ENCODE data around the gene NADSYN1. TPM values are rescaled to one million over a fixed set of nuclear protein-coding genes. Genes with fewer than 3 reads are reported as not detected.

The NADSYN1 gene
- total RNA-seq, 4 donors from 2014 or later, result 44.0 to 79.1 (median 57.3) TPM

- TF ChIP-seq, protein P1, sequence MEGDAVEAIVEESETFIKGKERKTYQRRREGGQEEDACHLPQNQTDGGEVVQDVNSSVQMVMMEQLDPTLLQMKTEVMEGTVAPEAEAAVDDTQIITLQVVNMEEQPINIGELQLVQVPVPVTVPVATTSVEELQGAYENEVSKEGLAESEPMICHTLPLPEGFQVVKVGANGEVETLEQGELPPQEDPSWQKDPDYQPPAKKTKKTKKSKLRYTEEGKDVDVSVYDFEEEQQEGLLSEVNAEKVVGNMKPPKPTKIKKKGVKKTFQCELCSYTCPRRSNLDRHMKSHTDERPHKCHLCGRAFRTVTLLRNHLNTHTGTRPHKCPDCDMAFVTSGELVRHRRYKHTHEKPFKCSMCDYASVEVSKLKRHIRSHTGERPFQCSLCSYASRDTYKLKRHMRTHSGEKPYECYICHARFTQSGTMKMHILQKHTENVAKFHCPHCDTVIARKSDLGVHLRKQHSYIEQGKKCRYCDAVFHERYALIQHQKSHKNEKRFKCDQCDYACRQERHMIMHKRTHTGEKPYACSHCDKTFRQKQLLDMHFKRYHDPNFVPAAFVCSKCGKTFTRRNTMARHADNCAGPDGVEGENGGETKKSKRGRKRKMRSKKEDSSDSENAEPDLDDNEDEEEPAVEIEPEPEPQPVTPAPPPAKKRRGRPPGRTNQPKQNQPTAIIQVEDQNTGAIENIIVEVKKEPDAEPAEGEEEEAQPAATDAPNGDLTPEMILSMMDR (IDR thresholded peaks at IDR 0.05; ENCODE audit: low read depth), result no peak
Observed at GRCh38 chr11:71482746-71483364, 29.9 kb downstream of the NADSYN1 start.

- TF ChIP-seq, protein P1 (IDR thresholded peaks at IDR 0.05; ENCODE audit: low read depth), result no peak
Observed at GRCh38 chr11:71483692-71484091, 30.7 kb downstream of the NADSYN1 start.

DNA sequence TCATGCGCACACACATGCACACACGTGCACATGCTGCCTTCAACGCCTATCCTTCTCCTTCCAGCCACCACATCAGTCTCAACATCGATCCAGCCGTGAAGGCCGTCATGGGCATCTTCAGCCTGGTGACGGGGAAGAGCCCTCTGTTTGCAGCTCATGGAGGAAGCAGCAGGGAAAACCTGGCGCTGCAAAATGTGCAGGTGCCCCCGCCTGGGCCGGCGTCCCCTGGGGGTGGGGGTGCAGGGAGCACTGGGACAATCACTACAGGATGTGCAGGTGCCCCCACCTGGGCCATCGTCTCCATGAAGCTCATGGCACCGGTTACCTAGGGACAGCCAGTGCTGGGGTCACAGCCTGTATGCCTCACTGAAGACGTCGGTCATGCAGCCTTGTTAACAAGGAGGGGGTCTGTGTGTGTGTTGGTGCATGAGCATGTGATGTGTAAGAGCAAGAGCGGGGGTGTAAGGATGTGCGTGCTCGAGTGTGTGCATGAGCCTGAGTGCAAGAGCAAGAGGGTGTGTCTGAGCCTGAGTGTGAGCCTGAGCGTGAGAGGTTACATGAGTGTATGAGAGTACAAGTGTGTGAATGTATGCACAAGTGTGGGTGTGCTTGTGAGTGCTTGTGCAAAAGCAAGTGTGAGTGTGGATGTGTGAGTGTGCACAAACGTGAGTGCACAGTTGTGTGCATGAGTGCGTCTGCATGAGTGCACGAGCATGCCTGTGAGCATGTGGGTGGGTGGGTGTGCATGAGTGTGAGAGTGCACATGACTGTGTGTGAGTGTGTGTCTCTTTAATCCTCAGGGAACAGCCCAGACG, 31.5 kb downstream of the NADSYN1 start:
- TF ChIP-seq, protein P1 (IDR thresholded peaks at IDR 0.05; ENCODE audit: low read depth), result no peak

DNA sequence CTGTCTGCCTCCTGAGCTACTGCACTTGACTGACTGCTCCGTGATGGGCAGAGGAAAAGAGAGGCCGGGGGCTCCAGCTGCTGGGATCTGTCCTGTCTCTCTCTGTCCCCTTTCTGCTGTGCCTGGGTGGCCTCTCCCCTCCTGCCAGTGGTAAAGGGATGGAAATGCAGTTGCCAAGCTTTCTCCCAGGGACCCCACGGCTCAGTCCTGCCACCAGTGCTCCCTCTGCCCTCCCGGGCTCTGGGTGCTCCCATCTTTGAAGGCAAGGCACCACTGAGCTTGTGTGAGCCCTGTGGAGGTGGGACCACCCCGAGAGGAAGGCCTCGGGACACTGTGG, 32.0 kb downstream of the NADSYN1 start:
- TF ChIP-seq, protein P1 (IDR thresholded peaks at IDR 0.05; ENCODE audit: low read depth), result no peak

DNA sequence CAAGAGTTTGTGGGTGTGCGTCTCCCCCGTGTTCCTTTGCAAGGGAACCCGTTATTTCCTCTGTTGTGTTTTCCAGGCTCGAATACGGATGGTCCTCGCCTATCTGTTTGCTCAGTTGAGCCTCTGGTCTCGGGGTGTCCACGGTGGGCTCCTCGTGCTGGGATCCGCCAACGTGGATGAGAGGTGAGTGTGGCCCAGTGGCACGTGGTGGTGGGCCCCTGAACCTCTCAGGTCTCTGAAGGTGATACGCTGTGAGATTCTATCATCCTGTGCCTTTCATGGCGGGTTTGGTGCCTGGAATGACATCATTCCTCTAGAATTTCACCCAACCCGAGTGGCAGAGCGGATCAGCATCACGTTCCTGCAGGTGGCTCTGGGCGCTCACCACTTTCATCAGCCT, 32.5 kb downstream of the NADSYN1 start:
- TF ChIP-seq, protein P1 (IDR thresholded peaks at IDR 0.05; ENCODE audit: low read depth), result no peak

DNA sequence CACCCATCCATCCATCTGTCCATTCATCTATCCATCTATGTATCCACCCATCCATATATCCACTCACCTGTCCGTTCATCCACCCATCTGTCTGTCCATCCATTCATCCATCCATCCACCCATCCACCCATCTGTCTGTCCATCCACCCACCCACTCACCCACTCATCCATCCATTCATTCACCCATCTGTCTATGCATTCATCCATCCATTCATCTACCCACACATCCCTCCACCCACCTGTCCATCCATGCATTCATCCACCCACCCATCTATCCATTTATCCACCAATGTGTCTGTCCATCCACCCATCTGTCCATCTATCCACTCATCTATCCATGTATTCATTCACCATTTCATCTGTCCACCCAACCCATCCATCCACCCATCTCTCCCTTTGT, 33.3 kb downstream of the NADSYN1 start:
- TF ChIP-seq, protein P1 (IDR thresholded peaks at IDR 0.05; ENCODE audit: low read depth), result no peak

GRCh38 chr11:71488681-71489270, 35.8 kb downstream of the NADSYN1 start:
- TF ChIP-seq, protein P1 (IDR thresholded peaks at IDR 0.05; ENCODE audit: low read depth), result no peak
